SKM-1 treated with dmso at 0.1 percent for 144 hours (cell line): Measurements from ENCODE around the gene XPNPEP3.

ENCODE experiments used
- DNase-seq: peaks from one replicate; lab custom pipeline; 2025; ENCODE audit not compliant: unreplicated experiment; lab: John Stamatoyannopoulos, UW

The XPNPEP3 gene

GRCh38 chr22:40928657-40929056, 71.7 kb downstream of the XPNPEP3 start:
- DNase-seq: no peak

- DNase-seq: no peak
Observed at GRCh38 chr22:40932396-40932795, 75.4 kb downstream of the XPNPEP3 start.

DNA sequence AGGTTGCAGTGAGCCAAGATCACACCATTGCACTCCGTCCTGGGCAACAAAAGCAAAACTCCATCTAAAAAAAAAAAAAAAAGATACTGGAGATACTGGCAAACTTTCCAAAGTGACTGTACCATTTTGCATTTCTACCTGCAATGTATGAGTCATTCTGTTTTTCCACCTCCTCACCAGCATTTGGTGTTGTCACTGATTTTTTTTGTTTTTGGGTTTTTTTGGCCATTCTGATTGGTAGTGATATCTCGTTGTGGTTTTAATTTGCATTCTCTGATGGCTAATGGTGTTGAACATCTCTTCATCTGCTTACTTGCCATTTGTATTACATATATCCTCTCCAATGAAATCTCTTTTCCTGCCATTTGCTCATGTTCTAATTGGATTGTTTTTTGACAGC, 82.3 kb downstream of the XPNPEP3 start:
- no peak for DNase-seq

DNA sequence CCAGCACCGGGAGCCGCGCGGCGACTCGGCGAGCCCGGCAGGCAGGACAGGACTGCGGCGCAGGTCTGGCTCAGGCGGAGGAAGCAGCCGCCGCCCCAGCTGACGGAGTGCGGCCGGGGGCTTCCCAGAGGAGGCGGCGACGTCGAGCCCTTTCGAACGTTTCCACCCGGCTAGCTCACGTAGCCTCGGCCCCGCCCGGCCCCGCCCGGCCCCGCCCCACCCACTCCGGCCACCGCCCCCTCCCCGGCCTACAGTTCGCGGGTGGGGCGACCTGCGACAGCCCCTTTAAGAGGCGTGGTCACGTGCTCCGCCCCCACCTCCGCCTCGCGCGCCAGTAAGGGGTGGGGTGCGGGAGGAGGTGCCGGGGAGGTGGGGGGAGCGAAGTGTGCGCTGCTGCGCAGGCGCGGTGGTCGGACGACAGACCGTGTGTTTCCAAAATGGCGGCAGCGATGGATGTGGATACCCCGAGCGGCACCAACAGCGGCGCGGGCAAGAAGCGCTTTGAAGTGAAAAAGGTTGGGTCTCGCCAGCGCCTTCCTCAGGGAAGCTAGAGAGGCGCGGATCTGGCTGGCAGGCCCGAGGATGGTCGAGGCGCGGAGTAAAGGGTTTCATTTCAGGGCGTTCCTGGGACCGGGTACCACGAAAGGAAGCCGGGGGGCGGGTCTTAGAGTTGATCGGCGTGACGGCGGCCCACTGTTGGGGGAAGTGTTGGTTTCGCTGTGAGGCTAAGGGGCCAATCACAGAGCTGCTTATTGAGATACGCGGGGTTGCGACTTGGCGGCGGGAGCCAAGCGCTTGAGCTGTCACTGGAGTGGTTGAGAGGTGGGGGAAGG, 94.2 kb downstream of the XPNPEP3 start, which contains the start of gene RBX1:
Gene RBX1 (plus strand): TSS at position 417 of the 833 bp plus-strand sequence. CDS start 21 bp downstream, at position 438.
- DNase-seq: peak; percentile 96

DNA sequence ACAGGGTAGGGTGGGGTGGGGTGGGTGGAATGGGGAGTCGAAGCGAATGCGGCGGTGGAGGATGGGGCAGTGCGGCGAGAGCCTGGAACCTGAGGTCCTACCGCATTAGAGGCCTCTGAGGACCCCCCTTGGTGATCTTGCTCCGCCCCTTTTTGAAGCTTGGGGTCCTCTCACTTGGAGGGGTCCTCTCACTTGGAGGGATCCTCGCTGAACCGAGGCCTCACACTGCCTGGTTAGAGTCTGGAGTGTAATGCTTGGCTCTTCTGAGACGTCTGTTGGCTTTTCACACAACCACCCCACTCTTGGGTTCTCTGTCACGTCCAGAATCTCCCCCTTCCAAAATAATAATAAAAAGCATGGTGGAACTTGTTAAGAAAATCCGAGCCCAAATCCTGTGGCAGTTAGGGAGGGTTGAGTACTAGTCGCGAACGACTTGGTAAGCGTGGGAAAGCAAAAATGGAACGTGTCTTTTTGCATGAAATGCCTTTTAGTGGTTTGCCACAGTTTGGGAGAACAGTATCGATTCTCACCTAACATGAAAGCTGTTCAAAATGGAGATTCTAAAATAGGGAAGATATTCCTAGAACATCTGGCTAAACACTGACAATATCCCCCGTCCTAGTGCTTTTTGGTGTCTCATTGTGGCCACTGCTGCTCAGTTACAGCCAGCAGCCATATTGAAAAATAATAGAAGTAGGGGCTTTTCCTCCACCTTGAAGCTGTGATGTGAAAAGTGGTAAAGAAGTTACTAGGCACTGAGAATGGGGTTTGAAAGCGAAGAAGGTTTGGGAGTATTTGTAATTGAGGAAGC, 95.1 kb downstream of the XPNPEP3 start:
- DNase-seq: no peak

- DNase-seq: no peak
Observed at GRCh38 chr22:40953471-40953870, 96.5 kb downstream of the XPNPEP3 start.

DNA sequence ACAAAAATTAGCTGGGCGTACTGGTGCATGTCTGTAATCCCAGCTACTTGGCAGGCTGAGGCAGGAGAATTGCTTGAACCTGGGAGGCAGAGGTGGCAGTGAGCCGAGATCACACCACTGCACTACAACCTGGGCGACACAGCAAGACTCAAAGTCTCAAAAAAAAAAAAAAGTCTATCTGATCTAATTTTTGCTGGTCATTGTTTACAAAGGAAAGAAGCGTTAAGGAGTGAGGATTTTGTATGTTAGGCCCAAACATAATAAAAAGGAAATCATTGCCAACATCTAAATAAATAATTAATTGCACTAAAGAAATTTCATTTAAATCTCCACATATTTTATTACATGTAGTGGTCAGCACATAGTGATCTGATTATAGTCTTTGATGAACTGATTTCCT, 97.2 kb downstream of the XPNPEP3 start:
- no peak for DNase-seq

- no peak for DNase-seq
Observed at GRCh38 chr22:40955571-40955970, 98.6 kb downstream of the XPNPEP3 start.

DNA sequence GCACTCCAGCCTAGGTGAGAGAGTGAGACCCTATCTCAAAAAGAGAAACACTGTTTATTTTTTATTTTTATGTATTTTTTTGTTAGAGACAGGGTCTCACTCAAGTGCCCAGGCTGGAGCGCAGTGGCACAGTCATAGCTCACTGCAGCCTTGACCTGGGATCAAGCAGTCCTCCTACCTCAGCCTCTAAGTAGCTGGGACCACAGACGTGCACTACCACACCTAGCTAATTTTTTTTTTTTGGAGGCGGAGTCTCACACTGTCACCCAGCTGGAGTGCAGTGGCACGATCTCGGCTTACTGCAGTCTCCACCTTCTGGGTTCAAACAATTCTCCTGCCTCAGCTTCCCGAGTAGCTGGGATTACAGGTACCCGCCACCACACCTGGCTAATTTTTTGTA, 100.7 kb downstream of the XPNPEP3 start:
- DNase-seq: no peak

GRCh38 chr22:40958299-40958698, 101.4 kb downstream of the XPNPEP3 start:
- DNase-seq: no peak

- DNase-seq: no peak
Observed at GRCh38 chr22:40960145-40960544, 103.2 kb downstream of the XPNPEP3 start.

- DNase-seq: no peak
Observed at GRCh38 chr22:40965936-40966725, 109.2 kb downstream of the XPNPEP3 start.

DNA sequence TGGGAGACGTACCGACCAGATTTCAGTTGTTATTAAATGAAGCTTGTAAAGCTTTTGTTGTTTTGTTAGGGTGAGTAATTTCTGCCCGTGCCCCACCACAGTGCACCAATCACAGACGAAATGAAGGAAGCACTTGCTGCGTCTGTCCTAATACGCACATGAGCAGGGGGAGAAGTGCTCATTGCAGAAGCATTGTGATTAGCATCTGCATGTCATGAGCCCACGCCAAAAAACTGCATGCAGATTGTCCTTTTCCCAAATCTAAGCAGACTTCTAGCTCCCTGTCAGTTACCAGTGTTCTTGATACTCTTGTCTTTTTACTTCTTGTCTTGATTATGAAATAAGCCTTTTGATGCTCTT, 109.8 kb downstream of the XPNPEP3 start:
- DNase-seq: no peak

GRCh38 chr22:40967111-40967760, 110.3 kb downstream of the XPNPEP3 start:
- no peak for DNase-seq

- DNase-seq: no peak
Observed at GRCh38 chr22:40972587-40972986, 115.6 kb downstream of the XPNPEP3 start.

- no peak for DNase-seq
Observed at GRCh38 chr22:40973144-40973543, 116.2 kb downstream of the XPNPEP3 start.

DNA sequence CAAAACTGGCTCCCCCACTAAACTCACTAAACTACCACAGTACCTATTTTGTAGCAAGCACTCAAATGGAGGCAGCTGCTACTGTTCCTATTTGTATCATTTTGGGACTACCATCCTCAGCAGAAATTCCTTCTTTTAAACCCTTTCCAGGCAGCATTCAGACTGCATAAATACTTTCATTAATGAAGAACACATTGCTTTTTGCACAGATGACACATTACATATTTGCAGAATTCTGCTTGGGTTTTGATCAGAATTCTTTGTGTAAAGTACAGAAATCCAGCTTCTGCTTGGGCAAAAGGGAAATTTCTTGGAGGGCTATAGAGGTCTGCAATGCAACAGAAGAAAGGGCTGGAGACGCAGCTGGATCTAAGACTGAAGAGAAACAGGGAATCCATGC, 118.4 kb downstream of the XPNPEP3 start:
- DNase-seq: no peak

DNA sequence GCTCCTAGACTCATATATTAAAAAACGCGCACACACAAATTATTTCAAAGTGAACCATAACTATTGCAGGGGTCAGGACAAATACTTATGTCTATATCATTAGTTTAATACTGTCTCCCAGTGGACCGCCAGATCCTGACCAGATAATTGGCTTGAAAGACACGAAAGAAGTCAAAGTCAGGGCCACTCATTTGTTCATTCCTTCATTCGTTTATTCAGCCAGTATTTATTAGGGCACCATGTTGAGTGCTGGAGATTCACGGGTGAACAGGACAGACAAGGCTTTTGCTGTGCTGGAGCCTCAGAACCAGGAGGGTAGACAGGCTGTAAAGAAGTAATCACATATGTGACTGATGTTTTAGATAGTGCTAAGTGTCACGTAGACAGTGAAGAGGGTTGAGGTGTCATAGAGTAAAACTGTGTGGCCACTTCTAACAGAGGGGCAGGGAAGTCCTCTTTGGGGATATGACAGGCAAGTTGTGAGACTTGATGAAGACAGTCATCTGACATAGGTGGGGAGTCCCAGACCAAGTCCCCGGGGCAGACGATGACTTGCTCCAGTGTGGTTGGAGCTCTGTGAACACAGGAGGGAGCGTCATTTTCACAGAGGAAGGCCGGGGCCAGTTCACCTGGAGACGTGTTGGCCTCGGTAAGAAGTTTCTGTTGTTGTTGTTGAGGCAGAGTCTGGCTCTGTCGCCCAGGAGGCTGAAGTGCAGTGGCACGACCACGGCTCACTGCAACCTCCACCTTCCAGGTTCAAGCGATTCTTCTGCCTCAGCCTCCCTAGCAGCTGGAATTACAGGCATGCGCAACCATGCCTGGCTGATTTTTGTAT, 120.1 kb downstream of the XPNPEP3 start:
- DNase-seq: no peak

DNA sequence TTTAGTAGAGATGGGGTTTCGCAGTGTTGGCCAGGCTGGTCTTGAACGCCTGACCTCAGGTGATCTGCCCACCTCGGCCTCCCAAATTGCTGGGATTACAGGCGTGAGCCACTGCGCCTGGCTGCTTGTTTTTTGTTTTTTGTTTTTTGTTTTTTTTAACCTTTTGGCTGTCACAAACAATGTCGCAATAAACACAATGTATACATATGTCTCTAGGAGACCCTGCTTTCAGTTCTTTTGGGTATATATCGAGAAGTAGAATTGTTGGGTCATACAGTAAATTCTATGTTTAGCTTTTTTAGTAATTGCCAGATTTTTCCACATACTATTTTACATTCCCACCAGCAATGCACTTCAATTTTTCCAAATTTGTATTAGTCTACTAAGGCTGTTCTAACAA, 122.2 kb downstream of the XPNPEP3 start:
- DNase-seq: no peak

- no peak for DNase-seq
Observed at GRCh38 chr22:40979871-40980270, 122.9 kb downstream of the XPNPEP3 start.
